IMR-90 (cell line): ENCODE data around the gene SAP30BP. TPM values are rescaled to one million over a fixed set of nuclear protein-coding genes. Genes with fewer than 3 reads are reported as not detected.

ENCODE experiments used
- ATAC-seq: fragments of 200-7000 bp; cut with Tn5 transposase; 2 replicates; pipeline ENCODE4 v1.9.1; 2020; ENCODE audit warnings: low read depth, mild to moderate bottlenecking, moderate library complexity
- BruUV-seq: library from RNA; stranded (reverse); fragments of 400-500 nt; replicated peaks from 2 replicates; lab custom pipeline; 2021; lab: Mats Ljungman, UMichigan
- CTCF ChIA-PET: fragments of 300-600 bp; formaldehyde crosslinking; extraction: SDS; loops from one replicate; lab custom pipeline; 2021; ENCODE audit warnings: antibody characterized with exemption; lab: Yijun Ruan, JAX
- POLR2A ChIA-PET: fragments of 300-600 bp; sonication (Branson Sonifier 250); formaldehyde crosslinking; loops from one replicate; lab custom pipeline; 2022; ENCODE audit warnings: antibody characterized with exemption; ENCODE audit not compliant: unreplicated experiment; lab: Charles Lee
- DNase-seq: peaks from one replicate; pipeline ENCODE4 v3.0.0; 2013
- H2AFZ ChIP-seq: replicated peaks from 2 replicates; pipeline ENCODE3; 2013; ENCODE audit warnings: low read length, mild to moderate bottlenecking; ENCODE audit not compliant: poor library complexity
- H2AK5ac ChIP-seq: 2 replicates; pipeline ENCODE4 v1.6.1; 2013; ENCODE audit warnings: low read depth, low read length, inconsistent platforms
- H2AK9ac ChIP-seq: replicated peaks from 2 replicates; pipeline ENCODE3; 2013; ENCODE audit warnings: mild to moderate bottlenecking, low read depth, low read length, moderate library complexity; ENCODE audit not compliant: poor library complexity
- H2BK120ac ChIP-seq: 2 replicates; pipeline ENCODE4 v1.6.1; 2013; ENCODE audit warnings: low read depth, low read length, inconsistent platforms
- H2BK15ac ChIP-seq: 3 replicates; pipeline ENCODE4 v1.6.1; 2013; ENCODE audit warnings: low read depth, low read length, inconsistent platforms
- H2BK20ac ChIP-seq: 2 replicates; pipeline ENCODE4 v1.6.1; 2013; ENCODE audit warnings: low read depth, mild to moderate bottlenecking, inconsistent platforms, low read length, moderate library complexity
- H2BK5ac ChIP-seq: 2 replicates; pipeline ENCODE4 v1.6.1; 2013; ENCODE audit warnings: mild to moderate bottlenecking, low read depth, low read length, inconsistent platforms; ENCODE audit not compliant: poor library complexity, severe bottlenecking
- H3K14ac ChIP-seq: replicated peaks from 2 replicates; pipeline ENCODE4 v1.6.1; 2013; ENCODE audit warnings: low read depth, low read length, inconsistent platforms
- H3K18ac ChIP-seq: 2 replicates; pipeline ENCODE4 v1.6.1; 2013; ENCODE audit warnings: low read depth, low read length, control low read depth
- H3K23ac ChIP-seq: 2 replicates; pipeline ENCODE4 v1.6.1; 2013; ENCODE audit warnings: low read depth, low read length, inconsistent platforms
- H3K27ac ChIP-seq: 2 replicates; pipeline ENCODE4 v1.5.1; 2013; ENCODE audit warnings: mild to moderate bottlenecking, control low read depth, low read length; ENCODE audit not compliant: insufficient read depth
- H3K27me3 ChIP-seq: 2 replicates; pipeline ENCODE4 v1.6.1; 2013; ENCODE audit warnings: low read length; ENCODE audit not compliant: control insufficient read depth, insufficient read depth
- H3K36me3 ChIP-seq: 2 replicates; pipeline ENCODE4 v1.6.1; 2013; ENCODE audit warnings: low read length, mixed read lengths; ENCODE audit not compliant: control insufficient read depth, insufficient read depth
- H3K4ac ChIP-seq: 2 replicates; pipeline ENCODE4 v1.6.1; 2013; ENCODE audit warnings: low read depth, low read length, inconsistent platforms
- H3K4me1 ChIP-seq: 2 replicates; pipeline ENCODE4 v1.6.1; 2013; ENCODE audit warnings: low read length, mixed read lengths; ENCODE audit not compliant: control insufficient read depth, insufficient read depth
- H3K4me2 ChIP-seq: 2 replicates; pipeline ENCODE4 v1.6.1; 2013; ENCODE audit warnings: low read depth, mild to moderate bottlenecking, control low read depth, low read length, moderate library complexity
- H3K4me3 ChIP-seq: 2 replicates; pipeline ENCODE4 v1.5.1; 2013; ENCODE audit warnings: low read depth, mild to moderate bottlenecking, control low read depth, low read length, moderate library complexity; ENCODE audit not compliant: insufficient read depth
- H3K56ac ChIP-seq: 2 replicates; pipeline ENCODE4 v1.6.1; 2013; ENCODE audit warnings: low read length, inconsistent platforms; ENCODE audit not compliant: insufficient read depth; ENCODE audit errors: extremely low read depth
- H3K79me1 ChIP-seq, 2 experiments: 2 replicates each; pipeline ENCODE4 v1.6.1; 2013; ENCODE audit warnings: low read length in 2 of 2, inconsistent platforms in 1 of 2, low read depth in 1 of 2
- H3K9ac ChIP-seq: 2 replicates; pipeline ENCODE4 v1.6.1; 2013; ENCODE audit warnings: low read depth, low read length, control low read depth
- H3K9me1 ChIP-seq: 2 replicates; pipeline ENCODE4 v1.6.1; 2013; ENCODE audit warnings: low read length, inconsistent platforms; ENCODE audit not compliant: insufficient read depth
- H3K9me3 ChIP-seq: 2 replicates; pipeline ENCODE4 v1.6.1; 2013; ENCODE audit warnings: low read length; ENCODE audit not compliant: control insufficient read depth, insufficient read depth
- H4K20me1 ChIP-seq: 2 replicates; pipeline ENCODE4 v1.6.1; 2013; ENCODE audit warnings: low read length, inconsistent platforms; ENCODE audit not compliant: insufficient read depth
- H4K5ac ChIP-seq: 2 replicates; pipeline ENCODE4 v1.6.1; 2013; ENCODE audit warnings: mild to moderate bottlenecking, low read depth, low read length, control low read depth
- H4K8ac ChIP-seq, 2 experiments: 2 replicates each; pipeline ENCODE4 v1.6.1; 2013; ENCODE audit warnings: low read depth in 2 of 2, low read length in 2 of 2, control low read depth in 1 of 2, inconsistent platforms in 1 of 2
- H4K91ac ChIP-seq: 2 replicates; pipeline ENCODE4 v1.6.1; 2013; ENCODE audit warnings: low read depth, low read length, inconsistent platforms; ENCODE audit not compliant: insufficient read depth
- BHLHE40 ChIP-seq: fragments of 150-350 bp; IDR thresholded peaks from 2 replicates; pipeline ENCODE4 v1.6.1; 2016; ENCODE audit warnings: mild to moderate bottlenecking, low read depth, low read length
- CEBPB ChIP-seq: IDR thresholded peaks from 2 replicates; pipeline ENCODE4 v1.6.1; 2012; ENCODE audit warnings: low read depth, low read length, improper control_type of control experiment
- CHD1 ChIP-seq: IDR thresholded peaks from 2 replicates; pipeline ENCODE4 v1.6.1; 2012; ENCODE audit warnings: low read depth, low read length, improper control_type of control experiment
- CTCF ChIP-seq: conservative IDR thresholded peaks from 2 replicates; pipeline ENCODE4 v1.5.1; 2012; ENCODE audit warnings: mild to moderate bottlenecking, low read depth, low read length, improper control_type of control experiment
- ELK1 ChIP-seq: fragments of 150-350 bp; IDR thresholded peaks from 2 replicates; pipeline ENCODE4 v1.6.1; 2016; ENCODE audit warnings: low read depth, mild to moderate bottlenecking, low read length, moderate library complexity, borderline replicate concordance
- FOS ChIP-seq: fragments of 150-350 bp; IDR thresholded peaks from 2 replicates; pipeline ENCODE4 v1.6.1; 2016; ENCODE audit warnings: low read depth, low read length
- MAZ ChIP-seq: IDR thresholded peaks from 2 replicates; pipeline ENCODE4 v1.6.1; 2012; ENCODE audit warnings: low read depth, mild to moderate bottlenecking, low read length, improper control_type of control experiment, moderate library complexity, borderline replicate concordance
- POLR2A ChIP-seq: IDR thresholded peaks from 2 replicates; pipeline ENCODE4 v1.6.1; 2012; ENCODE audit warnings: mild to moderate bottlenecking, low read depth, low read length
- RAD21 ChIP-seq: IDR thresholded peaks from 2 replicates; pipeline ENCODE4 v1.6.1; 2012; ENCODE audit warnings: low read length, improper control_type of control experiment
- RCOR1 ChIP-seq: IDR thresholded peaks from 2 replicates; pipeline ENCODE4 v1.6.1; 2012; ENCODE audit warnings: mild to moderate bottlenecking, low read length, improper control_type of control experiment; ENCODE audit not compliant: insufficient replicate concordance
- RFX5 ChIP-seq: IDR thresholded peaks from 2 replicates; pipeline ENCODE4 v1.8.0; 2012; ENCODE audit warnings: low read depth, mild to moderate bottlenecking, low read length, moderate library complexity
- SMC3 ChIP-seq: fragments of 150-350 bp; IDR thresholded peaks from 2 replicates; pipeline ENCODE4 v1.6.1; 2016; ENCODE audit warnings: low read depth, mild to moderate bottlenecking, antibody characterized with exemption, low read length, moderate library complexity
- USF2 ChIP-seq: fragments of 150-350 bp; IDR thresholded peaks from 2 replicates; pipeline ENCODE4 v1.6.1; 2017; ENCODE audit warnings: mild to moderate bottlenecking, antibody characterized with exemption, low read length, low read depth
- WGBS, 2 experiments: methylation state at CpG; one replicate each; pipeline versions ENCODE4 v1.1.5 to v1.1.7; 2013; ENCODE audit warnings: missing lambda C conversion rate in 2 of 2; ENCODE audit not compliant: insufficient read length in 1 of 2; ENCODE audit errors: extremely low coverage in 2 of 2; 5-methylcytosine and 5-hydroxymethylcytosine counted together
- dilution Hi-C: fragments of 300-500 bp; cut with HindIII; formaldehyde crosslinking; loops from one replicate; pipeline ENCODE4 v1.14.3; 2018; ENCODE audit warnings: low sequenced_read_pairs; ENCODE audit not compliant: unreplicated experiment
- in situ Hi-C: fragments of 300-500 bp; cut with MboI; formaldehyde crosslinking; loops from 3 replicates; pipeline ENCODE4 v1.14.3; 2019; ENCODE audit warnings: low sequenced_read_pairs, inconsistent platforms, mixed read lengths
- intact Hi-C: fragments of 100-400 bp; cut with micrococcal nuclease; formaldehyde crosslinking; loops from 2 replicates; pipeline ENCODE4 v1.10.0; 2022
- polyA plus RNA-seq, 3 experiments: library from polyadenylated mRNA; depleted of rRNA; stranded (reverse); fragments of >200 nt; gene quantifications; 2 replicates each; pipeline ENCODE4 v1.2.3, GENCODE V29; 2012; ENCODE audit warnings: low replicate concordance in 1 of 3
- total RNA-seq: library from RNA; depleted of rRNA; stranded (reverse); fragments of >200 nt; gene quantifications from 2 replicates; pipeline ENCODE4 v1.2.3, GENCODE V29; 2012

SAP30BP gene
- total and polyA plus RNA-seq, 2 of the 4 experiments (the other 2 are of a cell fraction), result 70.4 to 139 TPM

- Histone ChIP-seq H2BK15ac (no peak overlapping the region), H3K9me3 (no peaks in the 10 kb centered on the region), H2BK20ac (no peak overlapping the region), H3K14ac (no peak overlapping the region), H3K79me1 (0 out of 4 replicates have a peak, but pooled peaks cover 0 to 3% of the 10 kb centered on the region in 2 experiments), H3K27ac (no peak overlapping the region), H3K4me3 (no peak overlapping the region), H2AK9ac (no peak overlapping the region), H3K18ac (no peak overlapping the region), H3K27me3 (no peaks in the 10 kb centered on the region), H2AK5ac (no peak overlapping the region), H3K56ac (no peak overlapping the region), H4K8ac (no peak overlapping the region), H4K5ac (no peak overlapping the region), H3K23ac (no peak overlapping the region), H2AFZ (peak overlapping the region; percentile 0), H4K91ac (no peak overlapping the region), H3K9ac (no peak overlapping the region), H4K20me1 (peaks cover 9% of the 10 kb centered on the region), H2BK5ac (no peak overlapping the region), H3K4ac (no peak overlapping the region), H3K4me2 (no peak overlapping the region), H3K9me1 (no peaks in the 10 kb centered on the region), H3K4me1 (peaks cover 15% of the 10 kb centered on the region), H2BK120ac (no peak overlapping the region), H3K36me3 (peaks cover 9% of the 10 kb centered on the region; the same call in 1 of the 2 replicates)
- WGBS, 2 experiments, result 85% methylated on average over 8 of the region's 13 CpGs; no CpG with 5 or more reads in 1 of the 2 experiments
- CTCF ChIA-PET, result interaction anchor here (1.6 kb wide), 1 partner anchor 113 kb away, joined by 4 read pairs; no protein-coding TSS in a partner anchor
- intact Hi-C loops, result no loop called here
- dilution Hi-C loops, result no loop called here
- DNase-seq, result no peak
- in situ Hi-C loops, result no loop called here
- TF ChIP-seq CEBPB (no peak), SMC3 (no peak), BHLHE40 (no peak), POLR2A (no peak), USF2 (no peak), RAD21 (no peak), CHD1 (no peak), ELK1 (no peak), RFX5 (no peak), FOS (no peak), MAZ (no peak), CTCF (no peak), RCOR1 (no peak)
- no TSS peak for BruUV-seq
- no peak for ATAC-seq
- POLR2A ChIA-PET, result no interaction called here
Observed at GRCh38 chr17:75637143-75637538, 30.0 kb upstream of the SAP30BP start.
